Breast epithelium (tissue), 3 donors: ENCODE data around the gene CKS1B.

Experiments
- CTCF ChIP-seq, 3 donors: fragments of 450-650 bp; IDR thresholded peaks; one replicate each; pipeline ENCODE4 v1.5.1; 2016 to 2017; ENCODE audit warnings: antibody characterized with exemption in 3 of 3, mild to moderate bottlenecking in 3 of 3, moderate library complexity in 3 of 3
- POLR2A ChIP-seq: fragments of 450-650 bp; IDR thresholded peaks from one replicate; pipeline ENCODE4 v1.6.1; 2016; ENCODE audit warnings: antibody characterized with exemption, mild to moderate bottlenecking, moderate library complexity

DNA sequence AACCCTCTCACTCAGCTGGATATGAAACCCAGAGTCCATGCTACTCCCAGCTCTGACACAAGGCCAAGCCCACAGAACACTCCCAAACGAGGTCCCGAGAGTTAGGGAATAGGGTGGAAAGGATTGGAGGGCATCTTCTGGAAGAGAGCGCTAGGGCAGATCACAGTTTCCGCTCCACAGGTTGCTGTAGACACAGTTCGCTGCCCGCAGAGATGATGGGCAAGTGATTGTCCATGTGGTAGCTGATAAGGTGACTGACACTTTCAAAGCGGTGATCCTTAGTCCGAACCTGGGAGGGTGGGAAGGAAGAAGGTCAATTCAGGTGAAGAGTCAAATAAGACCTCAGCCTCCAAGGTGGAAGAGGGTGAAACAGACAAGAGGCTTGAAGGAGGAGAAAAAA is 10.8 kb upstream of the CKS1B start:
- no peak for TF ChIP-seq CTCF (IDR thresholded peaks at IDR 0.05)
- no peak for TF ChIP-seq POLR2A
